NB4 (cell line): ENCODE measurements around the gene WDR45B.

Experiments
- DNase-seq: peaks from one replicate; pipeline ENCODE4 v3.0.0; 2010; ENCODE audit warnings: low read depth
- H3K4me3 ChIP-seq: one replicate; pipeline ENCODE4 v1.5.1; 2011; ENCODE audit warnings: mild to moderate bottlenecking, low read depth, low read length, moderate library complexity
- CTCF ChIP-seq: IDR thresholded peaks from one replicate; pipeline ENCODE4 v1.5.1; 2012; ENCODE audit warnings: low read depth, low read length
- MYC ChIP-seq: IDR thresholded peaks from 2 replicates; pipeline ENCODE4 v1.6.1; 2011; ENCODE audit warnings: low read depth, low read length
- POLR2A ChIP-seq: IDR thresholded peaks from 2 replicates; pipeline ENCODE4 v1.6.1; 2011; ENCODE audit warnings: mild to moderate bottlenecking; ENCODE audit not compliant: insufficient read length; ENCODE audit errors: extremely low read depth
- TF ChIP-seq, protein P1 (sequence below): IDR thresholded peaks from 2 replicates; pipeline ENCODE4 v1.6.1; 2011; ENCODE audit warnings: low read depth, low read length

The WDR45B gene

DNA sequence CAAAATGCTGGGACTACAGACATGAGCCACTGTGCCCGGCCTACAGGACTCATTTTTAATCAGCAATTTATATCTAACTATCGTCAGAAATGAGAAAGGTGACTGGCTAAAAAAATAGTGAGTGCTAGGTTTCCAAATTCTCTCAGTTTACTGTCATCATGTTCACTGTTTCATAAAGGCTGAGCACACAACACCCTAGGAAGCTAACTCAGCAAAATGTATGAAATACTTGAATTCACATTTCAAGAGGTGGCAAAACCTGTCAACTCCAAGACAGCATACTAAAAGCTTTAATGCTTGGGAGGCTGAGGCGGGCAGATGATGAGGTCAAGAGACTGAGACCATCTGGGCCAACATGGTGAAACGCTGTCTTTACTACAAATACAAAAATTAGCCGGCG lies 16.7 kb downstream of the WDR45B start:
- TF ChIP-seq, protein P1, sequence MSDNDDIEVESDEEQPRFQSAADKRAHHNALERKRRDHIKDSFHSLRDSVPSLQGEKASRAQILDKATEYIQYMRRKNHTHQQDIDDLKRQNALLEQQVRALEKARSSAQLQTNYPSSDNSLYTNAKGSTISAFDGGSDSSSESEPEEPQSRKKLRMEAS: no peak
- TF ChIP-seq POLR2A: no peak
- no peak for TF ChIP-seq MYC
- no peak for TF ChIP-seq CTCF
- no peak for DNase-seq
- H3K4me3 ChIP-seq: no peak overlapping the region

- no peak for DNase-seq
- TF ChIP-seq, protein P1: no peak
- no peak for TF ChIP-seq MYC
- TF ChIP-seq CTCF: no peak
- no peak for TF ChIP-seq POLR2A
- no peak overlapping the region for H3K4me3 ChIP-seq
Measured at GRCh38 chr17:82630212-82630611, 18.0 kb downstream of the WDR45B start.

DNA sequence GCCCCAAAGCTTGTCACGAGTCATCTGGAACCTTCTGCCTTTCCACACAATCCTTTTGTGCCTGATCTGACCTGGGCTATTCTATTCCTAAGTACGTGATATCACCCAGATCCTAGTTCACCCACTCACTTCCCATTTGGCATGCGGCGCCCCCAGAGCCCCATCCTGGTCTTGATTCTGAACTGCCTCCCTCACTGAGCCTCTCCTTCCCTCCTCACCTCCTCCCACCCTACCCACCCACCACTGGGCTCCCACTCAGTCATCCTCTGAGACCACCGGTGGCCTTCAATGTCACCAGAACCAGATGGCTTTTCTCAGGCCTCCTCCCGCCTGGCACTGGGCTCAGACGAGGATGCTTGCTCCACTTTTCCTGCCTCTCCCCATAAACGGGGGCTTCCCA lies 18.5 kb downstream of the WDR45B start:
- TF ChIP-seq CTCF: no peak
- no peak for TF ChIP-seq MYC
- TF ChIP-seq, protein P1: no peak
- no peak overlapping the region for H3K4me3 ChIP-seq
- DNase-seq: no peak

GRCh38 chr17:82627405-82627804 lies 20.8 kb downstream of the WDR45B start:
- no peak for TF ChIP-seq POLR2A
- TF ChIP-seq, protein P1: no peak
- no peak for TF ChIP-seq CTCF
- TF ChIP-seq MYC: no peak
- DNase-seq: no peak
- H3K4me3 ChIP-seq: no peak overlapping the region

- H3K4me3 ChIP-seq: no peak overlapping the region
- TF ChIP-seq POLR2A: no peak
- no peak for TF ChIP-seq CTCF
- no peak for TF ChIP-seq MYC
- TF ChIP-seq, protein P1: no peak
- peak; percentile 91 for DNase-seq
Measured at GRCh38 chr17:82623707-82624106, 24.5 kb downstream of the WDR45B start.

DNA sequence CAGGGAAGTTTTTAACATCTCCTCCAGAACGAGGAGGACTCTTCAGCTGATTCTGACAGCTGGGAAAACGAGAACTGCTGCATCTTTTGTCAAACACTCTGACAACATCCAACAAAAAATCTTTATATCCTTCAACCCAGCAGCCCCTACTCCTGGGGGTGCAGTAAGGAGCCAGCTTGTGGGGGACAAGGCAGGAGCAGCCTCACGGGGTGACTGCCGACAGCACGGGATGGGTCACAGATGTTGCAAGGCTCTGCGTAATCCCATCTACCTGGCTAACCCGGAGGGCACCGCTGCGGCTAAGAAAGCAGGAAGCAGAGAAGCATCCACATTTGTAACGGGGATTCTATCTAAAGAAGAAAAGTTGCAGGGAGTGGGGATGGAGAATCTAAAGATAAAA lies 28.6 kb downstream of the WDR45B start:
- no peak for TF ChIP-seq POLR2A
- TF ChIP-seq, protein P1: no peak
- no peak overlapping the region for H3K4me3 ChIP-seq
- no peak for DNase-seq
